ENCODE measurements around the gene PPP2R3A. TPM values are rescaled to one million over a fixed set of nuclear protein-coding genes. Genes with fewer than 3 reads are reported as not detected.

PPP2R3A gene
- total and polyA plus RNA-seq, 9 of the 15 experiments (the other 6 are each of a cell fraction or from before 2014, with no cell fraction given) = 0.10 to 0.50 (median 0.24) TPM

GRCh38 chr3:136036306-136036705 lies 70.8 kb downstream of the PPP2R3A start:
- Histone ChIP-seq H4K20me1 (replicated peaks; ENCODE audit: control insufficient read depth, insufficient read depth, low read length) (no peaks in the 10 kb centered on the region), H3K27me3 (ENCODE audit: control insufficient read depth in 2 of 2, insufficient read depth in 2 of 2, low read length in 2 of 2) (no peaks in the 10 kb centered on the region), H3K36me3 (ENCODE audit: control insufficient read depth, insufficient read depth, low read length) (no peaks in the 10 kb centered on the region), H3K9ac (ENCODE audit: insufficient read depth in 1 of 2, low read depth in 2 of 2, low read length in 2 of 2) (no peak overlapping the region), H3K4me2 (ENCODE audit: insufficient read depth, low read length) (no peak overlapping the region), H3K9me3 (replicated peaks; ENCODE audit: control insufficient read depth, insufficient read depth, low read depth, low read length) (no peaks in the 10 kb centered on the region), H2AFZ (ENCODE audit: low read depth, low read length) (no peak overlapping the region), H3K4me1 (replicated peaks in 1 of 2; ENCODE audit: control insufficient read depth in 2 of 2, insufficient read depth in 2 of 2, low read length in 2 of 2) (no peaks in the 10 kb centered on the region), H3K79me2 (ENCODE audit: control insufficient read depth, insufficient read depth, low read length) (no peaks in the 10 kb centered on the region), H3K27ac (ENCODE audit: extremely low read depth, low read depth, low read length) (no peak overlapping the region), H3K4me3 (no peak overlapping the region), H3K9me1 (ENCODE audit: control insufficient read depth, insufficient read depth, low read length) (no peaks in the 10 kb centered on the region)
- no peak for ATAC-seq
- ChIA-PET POLR2A (interaction anchor here (1.0 kb wide), 1 partner anchor 13 kb away, joined by 3 read pairs; no protein-coding TSS in a partner anchor), CTCF (ENCODE audit: low intra/inter-chr PET ratio) (no interaction called here)
- in situ Hi-C loops (cut with MboI) = no loop called here
- no peak for FAIRE-seq
- no TSS peak for BruUV-seq (replicated peaks)
- no peak for DNase-seq (ENCODE audit: extremely low read depth in 1 of 4, low spot score in 3 of 4)
- WGBS (ENCODE audit: insufficient coverage, low coverage, missing lambda C conversion rate) = 0% methylated on average over 3 of the region's 3 CpGs
- no peak for TF ChIP-seq TBP (optimal IDR thresholded peaks at IDR 0.05; ENCODE audit: low read depth, low read length)
- TF ChIP-seq SNIP1 (IDR thresholded peaks at IDR 0.05; ENCODE audit: low read depth) = no peak
- TF ChIP-seq MTA1 (IDR thresholded peaks at IDR 0.05; ENCODE audit: borderline replicate concordance) = no peak
- TF ChIP-seq JUND (IDR thresholded peaks at IDR 0.05; ENCODE audit: borderline replicate concordance, low read depth, low read length) = no peak
- no peak for TF ChIP-seq JUND (tag; IDR thresholded peaks at IDR 0.05; ENCODE audit: borderline replicate concordance, low read depth, low read length)
- no peak for TF ChIP-seq TOE1 (IDR thresholded peaks at IDR 0.05; ENCODE audit: borderline replicate concordance)
- no peak for TF ChIP-seq TOE1 (CRISPR knock-in tag; IDR thresholded peaks at IDR 0.05; ENCODE audit: borderline replicate concordance, low read depth)
- no peak for TF ChIP-seq ZNF830 (CRISPR knock-in tag; IDR thresholded peaks at IDR 0.05)
- no peak for TF ChIP-seq SOX6 (IDR thresholded peaks at IDR 0.05)
- TF ChIP-seq STAT5B (CRISPR knock-in tag; IDR thresholded peaks at IDR 0.05) = no peak
- TF ChIP-seq ZNF512 (tag; IDR thresholded peaks at IDR 0.05) = no peak
- no peak for TF ChIP-seq HDAC8 (tag; IDR thresholded peaks at IDR 0.05)
- TF ChIP-seq ZNF239 (CRISPR knock-in tag; IDR thresholded peaks at IDR 0.05) = no peak
- TF ChIP-seq RBM14 (IDR thresholded peaks at IDR 0.05; ENCODE audit: borderline replicate concordance, insufficient read depth, low read depth, low read length) = no peak
- no peak for TF ChIP-seq MYNN (IDR thresholded peaks at IDR 0.05)
- TF ChIP-seq MYNN (CRISPR knock-in tag; IDR thresholded peaks at IDR 0.05) = no peak
- no peak for TF ChIP-seq EP400 (IDR thresholded peaks at IDR 0.05)
- TF ChIP-seq SUPT5H (IDR thresholded peaks at IDR 0.05) = no peak
- TF ChIP-seq E2F4 (CRISPR knock-in tag; IDR thresholded peaks at IDR 0.05; ENCODE audit: low read depth) = no peak
- no peak for TF ChIP-seq HBP1 (CRISPR knock-in tag; IDR thresholded peaks at IDR 0.05)
- TF ChIP-seq ARID2 (IDR thresholded peaks at IDR 0.05) = no peak
- TF ChIP-seq XRCC3 (IDR thresholded peaks at IDR 0.05) = no peak
- intact Hi-C loops (cut with micrococcal nuclease) = no loop called here

All from K562 (cell line).